ENCODE measurements around the gene RPS5.
A peak's percentile ranks its signal among the peaks of the same experiment; 100 is the strongest.
"Not testable (repeated sequence)": the region's sequence is repeated elsewhere in the genome, so short reads cannot be mapped to it uniquely, and the experiment has no call there.

The RPS5 gene

DNA sequence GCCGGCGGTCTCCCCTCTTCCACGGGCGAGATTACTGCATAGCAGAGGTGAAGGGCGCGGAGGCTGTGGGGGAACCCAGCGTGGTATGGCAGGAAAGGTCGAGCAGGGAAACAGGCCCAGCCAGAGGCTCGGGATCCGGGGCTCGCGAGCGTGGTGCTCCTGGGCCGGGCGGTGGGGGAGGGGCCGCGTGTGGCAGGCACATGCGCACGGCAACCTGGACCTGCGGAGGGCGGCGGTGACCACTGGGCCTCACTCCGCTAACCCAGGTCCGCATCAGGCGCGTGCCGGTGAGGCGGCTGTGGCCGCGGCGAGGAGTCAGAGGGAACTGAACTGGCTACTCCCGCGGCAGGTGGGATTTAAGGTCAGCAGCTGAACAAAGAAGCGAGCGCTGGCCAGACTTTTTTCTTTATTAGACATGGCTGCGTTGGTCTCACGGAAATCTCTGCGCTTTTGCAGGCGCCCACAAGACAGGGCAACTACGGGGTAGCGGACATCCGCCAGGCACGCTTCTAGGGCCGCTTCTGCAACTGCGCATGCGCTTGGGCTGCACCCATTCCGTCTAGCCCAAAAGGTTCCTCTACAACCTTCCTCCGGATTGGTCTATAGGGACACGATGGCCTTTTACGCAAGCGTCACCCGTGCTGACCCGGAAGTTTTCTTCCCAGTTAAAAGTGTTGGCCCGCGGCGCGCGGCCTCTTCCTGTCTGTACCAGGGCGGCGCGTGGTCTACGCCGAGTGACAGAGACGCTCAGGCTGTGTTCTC lies at the start of gene RPS5:
Gene RPS5, plus strand, starts transcription at position 694 of the 762 bp plus-strand sequence. CDS start 869 bp downstream, outside the sequence.
- peak; percentile 95 for DNase-seq (ENCODE audit: low spot score)

DNA sequence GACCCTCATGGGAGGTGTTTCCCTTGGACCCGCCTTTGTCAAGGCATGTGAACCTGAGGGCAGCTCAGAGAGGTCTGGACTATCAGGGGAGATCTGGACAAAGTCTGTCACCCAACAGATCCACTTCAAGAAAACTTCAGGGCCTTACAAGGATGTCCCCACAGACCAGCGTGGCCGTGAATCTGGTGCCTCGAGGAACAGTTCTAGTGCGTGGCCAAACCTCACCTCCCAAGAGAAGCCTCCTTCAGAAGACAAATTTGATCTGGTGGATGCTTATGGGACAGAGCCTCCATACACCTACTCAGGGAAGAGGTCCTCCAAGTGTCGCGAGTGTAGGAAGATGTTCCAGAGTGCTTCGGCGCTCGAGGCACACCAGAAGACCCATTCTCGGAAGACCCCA lies 48.7 kb upstream of the RPS5 start:
- no peak for DNase-seq (ENCODE audit: low spot score)

DNA sequence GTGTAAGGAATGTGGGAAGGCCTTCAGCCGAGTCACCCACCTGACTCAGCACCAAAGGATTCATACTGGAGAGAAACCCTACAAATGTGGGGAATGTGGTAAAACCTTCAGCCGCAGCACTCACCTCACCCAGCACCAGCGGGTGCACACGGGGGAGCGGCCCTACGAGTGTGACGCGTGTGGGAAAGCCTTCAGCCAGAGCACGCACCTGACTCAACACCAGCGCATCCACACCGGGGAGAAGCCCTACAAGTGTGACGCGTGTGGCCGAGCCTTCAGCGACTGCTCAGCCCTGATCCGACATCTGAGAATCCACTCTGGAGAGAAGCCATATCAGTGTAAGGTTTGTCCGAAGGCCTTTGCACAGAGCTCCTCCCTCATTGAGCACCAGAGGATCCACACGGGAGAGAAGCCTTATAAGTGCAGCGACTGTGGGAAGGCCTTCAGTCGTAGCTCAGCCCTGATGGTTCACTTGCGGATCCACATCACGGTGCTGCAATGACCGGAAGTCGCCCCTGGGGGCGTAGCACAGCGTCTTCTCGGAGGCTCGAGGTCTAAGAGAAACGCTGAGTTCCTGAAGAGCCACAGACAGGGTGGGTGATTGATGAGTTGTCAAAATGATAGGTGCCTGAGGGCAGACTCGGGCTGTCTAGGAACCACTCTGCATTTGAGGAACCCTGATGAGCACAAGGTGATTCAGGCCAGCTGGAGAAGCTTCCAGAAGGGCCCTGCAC lies 48.1 kb upstream of the RPS5 start:
- DNase-seq (ENCODE audit: low spot score): peak; percentile 84

DNA sequence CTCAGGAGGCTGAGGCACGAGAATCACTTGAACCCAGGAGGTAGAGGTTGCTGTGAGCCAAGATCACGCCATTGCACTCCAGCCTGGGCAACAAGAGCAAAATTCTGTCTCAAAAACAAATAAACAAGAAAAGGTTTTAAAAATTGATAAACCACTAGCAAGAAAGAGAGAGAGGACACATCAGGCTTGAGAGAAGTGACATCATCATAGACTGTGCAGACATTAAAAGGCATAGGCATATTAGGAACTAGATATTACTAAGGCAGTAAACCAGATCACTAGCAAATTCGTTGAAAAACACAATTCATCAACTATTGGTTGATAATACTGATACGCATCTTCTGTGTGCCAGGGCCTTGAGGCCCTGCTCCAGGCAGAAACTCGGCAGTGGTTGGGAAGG lies 41.5 kb upstream of the RPS5 start:
- DNase-seq (ENCODE audit: low spot score): no peak

DNA sequence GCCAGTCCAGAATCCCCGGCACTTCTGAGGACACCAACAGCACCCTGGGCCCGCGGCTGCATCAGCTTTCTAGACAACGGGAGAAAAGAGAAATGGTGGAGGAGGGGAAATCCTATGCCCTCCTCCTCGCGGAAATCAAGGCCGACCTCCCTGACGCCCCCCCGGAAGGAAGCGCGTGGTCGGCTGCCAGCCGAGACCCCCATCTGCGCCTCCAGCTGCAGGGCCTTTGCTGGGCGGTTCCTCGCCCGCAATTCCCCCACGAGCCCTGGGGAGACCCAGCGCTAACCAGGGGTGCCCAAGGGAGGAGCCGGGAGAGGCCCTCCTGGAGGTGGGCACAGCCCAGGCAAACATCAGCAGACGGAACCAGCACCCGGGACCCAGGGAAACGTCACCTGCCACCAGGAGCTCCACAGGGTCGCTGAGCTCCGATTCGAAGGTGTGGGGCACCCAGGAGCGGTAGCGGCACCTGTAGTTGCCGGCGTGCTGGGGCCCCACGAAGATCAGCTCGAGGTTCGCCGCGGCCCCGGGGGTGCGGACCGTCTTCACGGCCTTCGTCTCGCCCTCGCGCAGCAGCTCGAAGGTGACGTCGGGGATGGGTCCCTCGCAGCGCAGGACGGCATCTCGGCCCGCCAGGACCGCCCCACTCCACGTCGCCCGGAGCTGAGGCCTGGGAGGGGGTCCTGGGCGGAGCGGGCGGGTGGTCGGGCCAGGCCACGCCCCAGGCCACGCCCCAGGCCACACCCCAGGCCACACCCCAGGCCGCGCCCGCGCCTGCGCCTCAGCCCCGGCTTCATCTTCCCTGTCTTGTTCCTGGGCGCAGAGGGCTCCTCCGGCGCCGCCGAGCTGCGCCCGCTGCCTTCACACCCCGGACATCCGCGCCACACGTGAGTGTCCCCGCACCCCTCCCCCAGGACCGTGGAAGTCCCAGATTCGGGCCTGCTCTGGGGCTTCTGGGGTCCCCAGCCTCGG lies 39.8 kb upstream of the RPS5 start:
- DNase-seq (ENCODE audit: low spot score): peak; percentile 99

DNA sequence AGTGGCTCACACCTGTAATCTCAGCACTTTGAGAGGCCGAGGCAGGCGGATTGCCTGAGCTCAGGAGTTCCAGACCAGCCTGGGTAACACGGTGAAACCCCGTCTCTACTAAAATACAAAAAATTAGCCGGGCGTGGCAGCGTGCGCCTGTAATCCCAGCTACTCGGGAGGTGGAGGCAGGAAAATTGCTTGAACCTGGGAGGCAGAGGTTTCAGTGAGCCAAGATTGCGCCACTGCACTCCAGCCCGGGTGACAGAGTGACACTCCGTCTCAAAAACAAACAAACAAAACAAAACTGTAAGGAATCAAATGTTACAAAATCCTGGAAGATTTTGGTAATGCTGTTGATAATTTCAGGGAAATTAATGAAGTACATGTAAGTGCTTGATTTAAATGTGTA lies 39.0 kb upstream of the RPS5 start:
- DNase-seq (ENCODE audit: low spot score): not testable (repeated sequence)

DNA sequence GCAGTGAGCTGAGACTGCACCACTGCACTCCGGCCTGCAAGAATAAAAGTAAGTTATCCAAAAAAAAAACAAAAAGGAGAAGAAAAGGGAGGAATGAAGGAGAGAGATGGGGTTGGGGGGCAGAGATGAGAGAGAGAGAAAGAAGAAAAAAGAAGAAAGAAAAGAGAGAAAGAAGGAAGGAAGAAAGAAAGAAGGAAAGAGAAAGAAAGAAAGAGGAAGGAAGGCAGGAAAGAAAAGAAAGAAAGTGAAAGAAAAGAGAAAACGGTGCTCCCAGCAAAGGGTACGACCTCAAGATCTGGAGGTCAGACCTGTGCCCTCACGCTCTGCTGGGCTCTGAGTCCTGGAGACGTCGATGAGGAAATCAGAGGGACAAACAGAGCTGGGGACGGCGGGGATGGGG lies 37.5 kb upstream of the RPS5 start:
- DNase-seq (ENCODE audit: low spot score): no peak

DNA sequence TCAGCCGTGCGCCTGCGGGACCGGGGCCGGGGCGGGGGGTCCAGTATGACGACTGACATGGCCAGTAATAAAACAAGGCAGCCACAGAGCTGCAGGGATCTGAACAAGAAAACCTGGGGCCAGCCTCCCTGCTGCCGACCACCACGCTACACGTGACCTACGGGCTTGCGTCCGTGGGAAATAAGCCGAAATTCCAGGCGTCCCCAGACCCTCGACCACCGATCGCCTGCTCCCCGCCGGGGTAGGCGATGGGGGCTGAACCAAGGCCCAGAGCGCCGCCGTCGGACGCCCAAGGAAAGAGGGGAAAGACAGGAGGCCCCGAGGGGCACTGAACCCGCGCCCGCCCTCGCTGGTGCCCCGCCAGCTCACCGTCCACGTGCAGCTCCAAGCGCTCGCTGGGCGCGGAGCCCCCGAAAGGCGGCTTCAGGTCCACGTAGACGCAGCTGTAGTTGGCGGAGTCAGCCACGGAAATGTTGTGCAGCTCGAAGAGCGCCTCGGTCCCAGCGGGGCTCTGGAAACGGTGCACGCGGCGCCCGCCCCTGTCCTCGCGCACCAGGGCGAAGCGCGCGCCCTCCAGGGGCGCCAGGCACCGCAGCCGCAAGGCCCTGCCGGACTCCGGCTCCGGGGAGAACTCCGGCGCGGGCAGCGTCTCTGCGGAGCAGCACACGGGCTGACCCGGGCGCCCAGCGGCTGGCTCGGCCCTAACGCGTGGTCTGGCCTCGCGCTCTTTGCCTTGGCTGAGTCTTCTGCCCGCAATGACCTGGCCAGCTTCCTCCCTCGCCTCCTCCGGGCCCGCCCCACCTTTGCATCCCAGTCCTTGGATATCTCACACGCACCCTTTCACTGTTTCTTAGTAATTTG lies 36.8 kb upstream of the RPS5 start:
- DNase-seq (ENCODE audit: low spot score): no peak

DNA sequence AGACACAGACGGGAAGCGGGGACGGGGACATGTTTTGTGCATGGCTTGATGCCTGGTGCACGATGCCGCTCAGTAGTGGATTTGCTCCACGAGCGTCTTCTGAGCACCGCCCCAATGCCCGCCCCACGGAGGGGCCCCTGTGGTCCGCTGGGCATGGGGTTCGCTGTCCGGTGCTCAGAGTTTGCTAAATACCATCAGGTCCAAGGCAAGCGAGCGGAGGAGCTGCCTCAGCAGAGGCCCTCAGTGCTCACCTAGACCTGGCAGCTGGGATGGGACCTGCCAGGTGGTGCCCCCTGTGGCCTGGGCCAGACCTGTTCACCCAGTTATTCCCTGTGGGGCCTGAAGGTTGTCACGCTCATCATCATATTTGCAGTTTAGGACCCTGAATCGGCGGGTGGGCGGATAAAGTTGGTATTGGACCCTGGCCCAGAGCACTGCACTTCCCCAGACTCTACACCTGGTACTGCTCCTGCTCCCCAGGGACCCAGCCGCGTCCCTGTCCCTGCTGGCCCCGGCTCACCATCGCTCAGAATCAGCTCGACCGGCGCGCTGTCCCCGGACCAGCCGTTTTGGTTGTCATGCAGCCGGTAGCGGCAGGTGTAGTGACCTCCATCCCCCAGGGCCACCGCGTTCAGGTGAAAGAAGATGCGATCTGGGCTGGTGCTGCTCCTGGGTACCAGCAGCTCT lies 36.1 kb upstream of the RPS5 start:
- no peak for DNase-seq (ENCODE audit: low spot score)

DNA sequence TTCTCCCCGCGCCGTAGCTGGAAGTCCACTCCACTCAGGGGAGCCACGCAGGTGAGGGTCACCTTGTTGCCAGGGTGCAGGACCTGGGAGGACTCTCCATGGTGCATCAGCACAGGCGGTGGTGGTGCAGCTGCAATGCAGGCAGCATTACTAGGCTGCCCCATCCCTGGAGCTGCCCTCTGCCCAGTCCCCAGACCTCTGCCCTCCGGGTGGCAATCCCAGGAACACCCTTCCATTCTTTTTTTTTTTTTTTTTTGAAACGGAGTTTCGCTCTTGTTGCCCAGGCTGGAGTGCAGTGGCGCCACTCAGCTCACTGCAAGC lies 35.6 kb upstream of the RPS5 start:
- no peak for DNase-seq (ENCODE audit: low spot score)

DNA sequence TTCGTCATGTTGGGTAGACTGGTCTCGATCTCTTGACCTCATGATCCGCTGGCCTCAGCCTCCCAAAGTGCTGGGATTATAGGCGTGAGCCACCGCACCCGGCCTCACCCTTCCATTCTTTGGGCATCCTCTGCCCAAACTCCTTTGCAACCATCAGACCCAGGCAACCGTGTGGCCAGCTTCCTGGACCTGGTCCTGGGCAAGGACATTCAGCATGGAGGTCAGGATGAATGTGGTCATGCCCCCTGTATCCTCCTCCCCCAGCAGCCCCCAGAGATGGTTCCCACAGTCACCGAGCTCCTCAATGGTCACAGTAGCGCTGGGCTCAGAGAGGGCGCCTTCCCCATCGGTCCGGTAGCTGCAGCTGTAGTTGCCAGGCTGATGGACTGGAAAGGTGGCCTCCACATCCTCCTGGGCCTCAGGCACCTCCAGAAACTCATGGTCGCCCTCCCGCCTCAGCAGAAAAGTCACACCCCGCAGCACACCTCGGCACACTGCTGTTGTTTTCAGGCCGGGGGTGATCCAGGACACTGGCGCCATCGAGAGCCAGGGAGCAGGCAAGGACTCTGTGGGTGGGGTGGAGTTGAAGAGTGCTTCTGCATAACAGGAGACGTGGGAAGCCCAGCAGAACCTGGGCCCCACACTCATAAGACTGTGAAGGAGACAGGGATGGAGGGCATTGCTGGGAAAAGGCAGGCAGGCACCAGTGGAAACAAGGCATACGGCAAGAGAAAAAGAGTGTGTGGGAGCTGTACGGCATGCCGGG lies 34.9 kb upstream of the RPS5 start:
- no peak for DNase-seq (ENCODE audit: low spot score)

DNA sequence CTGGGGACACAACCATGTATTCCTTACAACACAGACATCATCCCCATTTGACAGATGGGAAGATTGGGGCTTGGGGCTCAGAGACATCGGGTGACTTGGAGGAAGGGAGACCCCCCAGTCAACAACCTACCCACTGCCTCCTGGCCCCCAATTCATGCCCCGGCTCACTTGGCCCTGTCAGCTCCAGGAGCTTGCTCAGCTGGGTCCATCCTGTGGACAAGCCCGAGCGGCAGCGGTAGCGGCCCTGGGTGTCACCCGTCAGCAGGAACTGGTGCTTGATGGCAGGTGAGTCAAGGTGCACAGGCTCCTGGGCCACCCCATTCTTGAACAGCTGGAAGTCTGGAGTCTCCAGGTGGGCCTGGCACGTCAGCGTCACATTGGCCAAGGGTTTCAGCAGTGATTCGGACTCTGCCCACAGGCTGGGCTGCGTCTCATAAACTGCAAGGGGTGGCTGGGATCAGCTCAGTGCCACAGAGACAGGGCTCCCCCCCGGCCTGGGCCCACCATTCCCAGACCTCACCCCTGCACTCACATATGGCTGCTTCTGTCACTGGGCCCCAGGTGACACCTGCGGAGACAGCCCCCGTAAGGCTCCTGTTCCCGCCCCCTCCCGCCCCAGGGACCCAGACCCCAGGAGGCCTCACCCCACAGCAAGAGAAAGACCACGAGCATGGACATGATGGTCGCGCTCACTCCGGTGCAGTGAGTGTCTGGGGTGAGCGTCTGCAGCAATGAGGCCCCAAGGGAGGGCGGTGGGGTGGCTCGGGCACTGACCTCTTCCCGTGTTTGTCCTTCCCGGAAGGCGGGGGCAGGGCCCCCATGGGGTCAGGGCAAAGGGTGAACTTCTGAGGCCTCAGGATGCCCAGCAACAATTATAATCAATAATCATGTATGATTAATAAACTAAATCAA lies 34.1 kb upstream of the RPS5 start, which contains the start of gene A1BG:
Gene A1BG, minus strand, starts transcription at position 733 of the 912 bp plus-strand sequence. Its CDS starts 55 bp downstream, at position 678.
- no peak for DNase-seq (ENCODE audit: low spot score)

DNA sequence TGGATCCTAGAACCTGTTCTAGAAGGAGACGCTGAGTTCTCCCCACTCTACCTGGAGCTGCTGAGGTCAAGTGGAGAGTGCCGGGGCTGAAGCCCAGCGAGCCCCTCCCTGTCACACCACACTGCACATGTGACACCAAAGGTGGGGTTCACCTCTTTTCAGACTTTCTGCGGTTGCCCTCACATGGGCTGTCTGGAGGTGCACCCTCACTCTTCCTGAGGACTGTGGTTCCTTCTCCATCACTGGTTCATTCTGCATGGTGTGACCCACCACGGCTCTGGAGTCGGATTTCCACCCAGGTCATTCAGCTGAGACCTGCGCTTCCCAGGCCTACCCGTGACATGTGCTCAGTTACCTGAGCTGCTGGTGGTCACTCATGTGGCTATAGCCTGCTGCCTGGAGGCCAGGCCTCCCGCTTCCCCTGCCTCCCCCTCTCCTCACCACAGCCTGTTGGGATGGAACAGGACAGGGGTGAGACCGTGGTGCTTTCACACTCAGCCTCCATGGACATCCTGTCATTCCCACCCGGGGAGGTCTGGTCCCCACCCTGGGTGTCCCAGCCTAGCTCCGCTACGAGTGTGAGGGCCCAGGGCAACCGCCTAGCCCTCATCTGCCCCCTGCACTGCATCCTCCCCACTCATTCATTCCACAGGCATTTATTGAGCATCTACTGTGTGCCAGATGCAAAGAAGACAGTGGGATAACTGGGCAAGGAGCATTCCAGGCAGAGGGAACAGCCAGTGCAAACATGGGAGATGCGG lies 33.2 kb upstream of the RPS5 start:
- DNase-seq (ENCODE audit: low spot score): no peak

DNA sequence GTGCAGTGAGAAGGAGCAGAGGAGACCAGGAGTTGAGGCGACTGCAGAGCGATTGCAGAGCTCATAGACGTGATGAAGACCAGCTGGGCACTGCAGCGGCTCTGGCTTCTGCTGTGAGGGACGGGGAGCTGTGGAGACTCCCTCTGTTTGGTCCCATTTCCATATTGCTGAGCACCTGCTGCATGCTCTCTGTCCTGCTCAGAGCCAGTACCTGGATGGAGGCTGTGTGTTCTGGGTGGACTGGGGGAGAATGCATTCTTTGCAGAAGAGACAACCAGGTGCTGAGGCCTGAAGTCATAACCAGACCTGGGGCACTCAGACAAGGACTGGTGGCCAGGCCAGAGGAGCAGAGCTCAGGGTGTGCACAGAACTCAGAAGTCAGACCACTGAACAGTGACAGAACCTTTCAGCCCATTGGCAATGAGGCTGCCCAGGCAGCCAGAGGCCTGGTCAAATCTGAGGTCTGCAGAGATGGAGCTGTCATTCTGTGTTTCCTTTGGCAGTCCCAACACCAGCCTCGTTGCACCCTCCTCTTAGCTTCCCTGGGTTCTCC lies 32.5 kb upstream of the RPS5 start:
- DNase-seq (ENCODE audit: low spot score): no peak

DNA sequence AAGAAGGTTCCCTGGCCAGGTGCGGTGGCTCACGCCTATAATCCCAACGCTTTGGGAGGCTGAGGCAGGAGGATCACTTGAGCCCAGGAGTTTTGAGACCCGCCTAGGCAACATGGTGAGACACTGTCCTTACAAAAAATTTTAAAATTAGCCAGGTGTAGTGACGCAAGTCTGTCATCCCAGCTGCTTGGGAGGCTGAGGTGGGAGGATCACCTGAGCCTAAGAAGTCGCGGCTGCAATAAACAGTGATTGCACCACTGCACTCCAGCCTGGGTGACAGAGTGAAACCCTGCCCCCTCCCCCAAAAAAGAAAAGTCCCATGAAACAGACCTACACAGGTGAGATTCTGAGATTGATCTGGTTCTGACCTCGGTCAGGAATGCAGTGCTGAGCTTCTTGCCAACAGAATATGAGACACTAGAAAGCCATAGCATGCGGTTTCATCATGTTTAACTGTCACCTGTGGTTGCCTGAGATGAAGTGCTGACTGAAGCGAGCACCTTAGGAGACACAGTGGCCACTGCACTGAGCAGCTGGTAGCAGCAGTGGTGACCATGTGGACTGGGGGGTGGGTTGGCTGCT lies 31.8 kb upstream of the RPS5 start:
- no peak for DNase-seq (ENCODE audit: low spot score)

DNA sequence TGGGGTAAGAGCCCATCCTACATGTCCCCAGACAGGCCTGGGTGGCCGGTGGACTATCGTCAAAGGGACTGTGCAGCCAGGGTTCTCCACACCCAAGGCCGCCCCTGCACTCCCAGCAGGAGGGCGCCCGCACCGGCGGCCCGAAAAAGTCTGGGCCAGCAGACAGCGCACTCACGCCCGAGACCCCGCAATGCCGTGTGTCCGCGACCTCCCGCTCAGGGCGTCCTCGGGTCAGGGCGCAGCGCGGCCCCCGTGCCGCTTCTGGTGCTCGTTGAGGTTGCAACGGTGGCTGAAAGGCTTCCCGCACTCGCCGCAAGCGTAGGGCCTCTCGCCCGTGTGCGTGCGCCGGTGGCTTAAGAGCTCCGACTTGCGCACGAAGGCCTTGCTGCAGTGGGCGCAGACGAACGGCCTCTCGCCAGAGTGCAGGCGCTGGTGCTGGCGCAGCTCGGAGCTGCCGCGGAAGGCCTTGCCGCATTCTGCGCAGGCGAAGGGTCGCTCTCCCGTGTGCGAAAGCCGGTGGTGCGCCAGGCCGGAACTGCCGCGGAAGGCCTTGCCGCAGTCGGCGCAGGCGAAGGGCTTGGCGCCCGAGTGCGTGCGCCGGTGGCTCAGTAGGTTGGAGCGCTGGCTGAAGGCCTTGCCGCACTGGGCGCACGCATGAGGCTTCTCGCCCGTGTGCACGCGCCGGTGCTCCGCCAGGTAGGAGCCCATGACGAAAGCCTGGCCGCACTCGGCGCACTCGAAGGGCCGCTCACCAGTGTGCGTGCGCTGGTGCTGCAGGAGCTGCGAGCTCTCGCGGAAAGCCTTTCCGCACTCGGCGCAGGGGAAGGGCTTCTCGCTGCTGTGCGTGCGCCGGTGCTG lies 30.9 kb upstream of the RPS5 start:
- DNase-seq (ENCODE audit: low spot score): no peak
